Adrenal gland (tissue), 12 donors: ENCODE results near the gene CD248. TPM values are rescaled to one million over a fixed set of nuclear protein-coding genes. Genes with fewer than 3 reads are reported as not detected.

Experiments used
- DNase-seq, 7 donors: peaks; one replicate each; pipeline ENCODE4 v3.0.0-alpha.2; 2019 to 2020
- H3K27ac ChIP-seq, 5 donors: fragments of 200-600 bp; sonication (generic) in 4 of 5; 1 replicate in 3 of 5; 2 replicates in 2 of 5; pipeline versions ENCODE4 v1.5.1 to v1.8.0; 2016 to 2020; ENCODE audit warnings: mild to moderate bottlenecking in 1 of 5
- H3K27me3 ChIP-seq: fragments of 200-600 bp; 2 replicates; pipeline ENCODE4 v1.8.0; 2021
- H3K36me3 ChIP-seq, 2 donors: fragments of 200-600 bp; replicated peaks in 1 of 2; 1 replicate in 1 of 2; 2 replicates in 1 of 2; pipeline versions ENCODE4 v1.5.1 to v1.8.0; 2018 to 2022
- H3K4me1 ChIP-seq, 2 donors: fragments of 200-600 bp; replicated peaks in 1 of 2; 1 replicate in 1 of 2; 2 replicates in 1 of 2; pipeline versions ENCODE4 v1.5.1 to v1.8.0; 2018 to 2021
- H3K4me3 ChIP-seq, 4 donors: fragments of 200-600 bp; sonication (generic) in 3 of 4; one replicate each; pipeline ENCODE4 v1.5.1; 2016 to 2018
- H3K9me3 ChIP-seq, 3 donors: fragments of 200-600 bp; sonication (generic) in 1 of 3; replicated peaks in 1 of 3; 1 replicate in 2 of 3; 2 replicates in 1 of 3; pipeline versions ENCODE4 v1.5.1 to v1.8.0; 2016 to 2021
- CTCF ChIP-seq, 6 experiments: fragments of 450-650 bp in 4 of 6; fragments of 200-600 bp in 2 of 6; sonication (generic) in 1 of 6; IDR thresholded peaks; 1 replicate in 5 of 6; 2 replicates in 1 of 6; pipeline versions ENCODE4 v1.5.1 to v1.8.0; 2016 to 2021; ENCODE audit warnings: antibody characterized with exemption in 6 of 6, mild to moderate bottlenecking in 2 of 6, moderate library complexity in 1 of 6
- POLR2A ChIP-seq, 2 donors: fragments of 450-650 bp; IDR thresholded peaks; one replicate each; pipeline ENCODE4 v1.6.1; 2017; ENCODE audit warnings: antibody characterized with exemption in 2 of 2, mild to moderate bottlenecking in 2 of 2, moderate library complexity in 1 of 2
- WGBS, 4 donors: extraction: QIAGEN DNeasy Blood & Tissue Kit in 2 of 4; methylation state at CpG; one replicate each; pipeline versions ENCODE4 v1.1.5 to v1.1.7; 2013 to 2017; 5-methylcytosine and 5-hydroxymethylcytosine counted together
- intact Hi-C, 2 donors: fragments of 100-400 bp; cut with DNase I; formaldehyde crosslinking; loops; one replicate each; pipeline versions ENCODE4 v1.14.1 to v1.15.0; 2022 to 2023
- polyA plus RNA-seq, 3 donors: library from polyadenylated mRNA; stranded (reverse); fragments of 200-250 nt in 2 of 3; fragments of 350-450 nt in 1 of 3; fragmentation: Illumina TruSeq in 1 of 3; extraction: RNeasy Lipid Tissue Mini Kit (QIAGEN cat#74804) in 1 of 3; gene quantifications; one replicate each; pipeline ENCODE4 v1.2.3, GENCODE V29; 2013 to 2014
- total RNA-seq, 9 donors: library from RNA; depleted of rRNA in 4 of 9; stranded (reverse); fragments of >200 nt in 4 of 9; fragments of 120-200 nt in 1 of 9; fragmentation: NEBNext Ultra II Directional in 1 of 9; extraction: Animal tissue kit (Norgen Biotek cat#: 25700) in 1 of 9; gene quantifications; one replicate each; pipeline versions ENCODE4 v1.1.0 to v1.2.4, GENCODE V29; 2013 to 2023
- donor health status: healthy with polysubstance abuse.
- donor health status: Bipolar disorder and iron deficiency.
- donor health status: DM: yes; HTN: yes; CAD: no.
- donor health status: DM: no; HTN: no; CAD: no.
- donor health status: DM: no; HTN: no; CAD: no.
- donor health status: DM: yes; HTN: yes; CAD: no.

The CD248 gene
- total and polyA plus RNA-seq, 12 donors, result 3.8 to 28.0 (median 15.8) TPM

GRCh38 chr11:66326261-66327111, 9.6 kb upstream of the CD248 start:
- peaks cover 0 to 17% of the 10 kb centered on the region in 2 donors for H3K4me1 ChIP-seq
- intact Hi-C loops, result no loop called here
- DNase-seq, result peak in 1 of 7 donors; percentile 43

GRCh38 chr11:66325263-66325671, 8.4 kb upstream of the CD248 start:
- H3K36me3 ChIP-seq, result no peaks in the 10 kb centered on the region
- TF ChIP-seq POLR2A (IDR thresholded peaks at IDR 0.05) (no peak), CTCF (IDR thresholded peaks at IDR 0.05) (no peak)
- WGBS, 4 donors, result 77 to 83% (median 81%) methylated on average over 6 to 8 of the region's 8 CpGs
- no peak for DNase-seq
- no peaks in the 10 kb centered on the region for H3K9me3 ChIP-seq
- intact Hi-C loops, result no loop called here
- peak overlapping the region in 1 of 5 donors; percentile 31 for H3K27ac ChIP-seq
- peaks cover 0 to 17% of the 10 kb centered on the region in 2 donors for H3K4me1 ChIP-seq
- no peak overlapping the region for H3K4me3 ChIP-seq
- H3K27me3 ChIP-seq, result no peaks in the 10 kb centered on the region

More at GRCh38 chr11:66326261-66327111, 9.6 kb upstream of the CD248 start:
- Histone ChIP-seq H3K27ac (peak overlapping the region in 2 of 5 donors; percentile 57 to 73), H3K4me3 (no peak overlapping the region), H3K27me3 (no peaks in the 10 kb centered on the region), H3K9me3 (no peaks in the 10 kb centered on the region), H3K36me3 (no peaks in the 10 kb centered on the region)
- TF ChIP-seq CTCF (IDR thresholded peaks at IDR 0.05) (no peak), POLR2A (IDR thresholded peaks at IDR 0.05) (no peak)
- WGBS, 4 donors, result 49 to 63% (median 56%) methylated on average over 1 to 21 of the region's 21 CpGs

DNA sequence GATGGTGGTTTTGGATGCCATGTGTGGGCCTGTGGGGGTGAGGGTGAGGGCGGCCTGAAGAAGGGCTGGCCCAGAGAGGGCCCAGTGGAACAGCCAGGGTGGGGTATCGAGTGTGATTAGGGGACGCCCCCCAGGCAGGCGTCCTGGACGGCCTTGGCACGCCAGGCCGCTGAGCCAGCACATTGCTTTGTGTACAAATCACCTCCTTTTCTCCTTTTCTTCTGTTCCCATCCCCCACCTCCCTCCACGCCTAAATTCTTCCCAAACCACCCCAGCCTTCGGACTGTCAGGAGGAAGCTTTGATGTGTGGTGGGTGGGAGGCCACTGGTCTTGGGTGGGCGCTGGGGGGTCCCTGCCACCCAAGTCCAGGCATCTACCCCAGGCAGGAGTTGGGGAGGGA, 7.8 kb upstream of the CD248 start:
- no peaks in the 10 kb centered on the region for H3K27me3 ChIP-seq
- 56 to 65% (median 61%) methylated on average over 10 of the region's 10 CpGs for WGBS, 4 donors
- H3K27ac ChIP-seq, result peak overlapping the region in 1 of 5 donors; percentile 31
- TF ChIP-seq POLR2A (IDR thresholded peaks at IDR 0.05), result no peak
- TF ChIP-seq CTCF (IDR thresholded peaks at IDR 0.05), result no peak
- H3K4me3 ChIP-seq, result no peak overlapping the region
- H3K9me3 ChIP-seq, result no peaks in the 10 kb centered on the region
- H3K4me1 ChIP-seq, result peaks cover 0 to 17% of the 10 kb centered on the region in 2 donors
- intact Hi-C loops, result no loop called here
- H3K36me3 ChIP-seq, result no peaks in the 10 kb centered on the region
- DNase-seq, result no peak

- Histone ChIP-seq H3K9me3 (no peaks in the 10 kb centered on the region), H3K4me1 (peaks cover 0 to 15% of the 10 kb centered on the region in 2 donors), H3K4me3 (no peak overlapping the region), H3K27ac (no peak overlapping the region), H3K27me3 (no peaks in the 10 kb centered on the region), H3K36me3 (no peaks in the 10 kb centered on the region)
- WGBS, 4 donors, result 96 to 100% (median 99%) methylated on average over 1 of the region's 1 CpG
- TF ChIP-seq CTCF (IDR thresholded peaks at IDR 0.05) (no peak), POLR2A (IDR thresholded peaks at IDR 0.05) (no peak)
- DNase-seq, result no peak
- intact Hi-C loops, result no loop called here
Observed at GRCh38 chr11:66323684-66324083, 6.8 kb upstream of the CD248 start.
